Esophagus muscularis mucosa (tissue), 4 donors: ENCODE results near the gene PMAIP1. TPM values are rescaled to one million over a fixed set of nuclear protein-coding genes. Genes with fewer than 3 reads are reported as not detected.

Experiments used
- DNase-seq: peaks from one replicate; pipeline ENCODE4 v3.0.0-alpha.2; 2017; ENCODE audit errors: extremely low spot score
- H3K27ac ChIP-seq, 4 donors: fragments of 200-600 bp; sonication (generic); replicated peaks in 1 of 4; 1 replicate in 3 of 4; 2 replicates in 1 of 4; pipeline ENCODE4 v1.5.1; 2016 to 2019; ENCODE audit warnings: mild to moderate bottlenecking in 1 of 4
- H3K27me3 ChIP-seq, 4 donors: fragments of 200-600 bp; sonication (generic); one replicate each; pipeline versions ENCODE4 v1.5.1 to v1.6.0; 2016 to 2019
- H3K36me3 ChIP-seq, 4 donors: fragments of 200-600 bp; sonication (generic); one replicate each; pipeline ENCODE4 v1.5.1; 2016 to 2019
- H3K4me1 ChIP-seq, 4 donors: fragments of 200-600 bp; sonication (generic); one replicate each; pipeline ENCODE4 v1.5.1; 2016 to 2019
- H3K4me3 ChIP-seq, 4 donors: fragments of 200-600 bp; sonication (generic); 1 replicate in 2 of 4; 2 replicates in 2 of 4; pipeline ENCODE4 v1.5.1; 2016 to 2019; ENCODE audit warnings: mild to moderate bottlenecking in 4 of 4, moderate library complexity in 1 of 4
- H3K9me3 ChIP-seq, 4 donors: fragments of 200-600 bp; sonication (generic); 1 replicate in 3 of 4; 2 replicates in 1 of 4; pipeline ENCODE4 v1.5.1; 2016 to 2019
- EP300 ChIP-seq: sonication (generic); formaldehyde crosslinking; IDR thresholded peaks from one replicate; pipeline ENCODE4 v1.6.1; 2017; ENCODE audit warnings: antibody characterized with exemption
- POLR2A ChIP-seq: fragments of 450-650 bp; IDR thresholded peaks from one replicate; pipeline ENCODE4 v1.6.1; 2017; ENCODE audit warnings: antibody characterized with exemption, moderate library complexity, mild to moderate bottlenecking, low read depth
- POLR2AphosphoS5 ChIP-seq, 2 donors: sonication (generic); formaldehyde crosslinking; IDR thresholded peaks; one replicate each; pipeline ENCODE4 v1.6.1; 2017; ENCODE audit warnings: antibody characterized with exemption in 2 of 2
- WGBS: methylation state at CpG from one replicate; pipeline ENCODE4 v1.1.5; 2018; 5-methylcytosine and 5-hydroxymethylcytosine counted together
- intact Hi-C: fragments of 100-400 bp; cut with DNase I; formaldehyde crosslinking; loops from one replicate; pipeline ENCODE4 v1.15.1; 2023
- total RNA-seq, 4 donors: library from RNA; depleted of rRNA; stranded (reverse); fragments of >200 nt; gene quantifications; one replicate each; pipeline versions ENCODE4 v1.1.0 to v1.2.1, GENCODE V29; 2016
- TF ChIP-seq, protein P1 (sequence below), 3 experiments: fragments of 200-600 bp in 2 of 3; fragments of 450-650 bp in 1 of 3; sonication (generic) in 2 of 3; IDR thresholded peaks; one replicate each; pipeline ENCODE4 v1.5.1; 2017 to 2019; ENCODE audit warnings: antibody characterized with exemption in 3 of 3, mild to moderate bottlenecking in 2 of 3, moderate library complexity in 1 of 3

Gene PMAIP1
- total RNA-seq, 4 donors from 2014 or later: 0.42 to 1.3 (median 0.79) TPM

DNA sequence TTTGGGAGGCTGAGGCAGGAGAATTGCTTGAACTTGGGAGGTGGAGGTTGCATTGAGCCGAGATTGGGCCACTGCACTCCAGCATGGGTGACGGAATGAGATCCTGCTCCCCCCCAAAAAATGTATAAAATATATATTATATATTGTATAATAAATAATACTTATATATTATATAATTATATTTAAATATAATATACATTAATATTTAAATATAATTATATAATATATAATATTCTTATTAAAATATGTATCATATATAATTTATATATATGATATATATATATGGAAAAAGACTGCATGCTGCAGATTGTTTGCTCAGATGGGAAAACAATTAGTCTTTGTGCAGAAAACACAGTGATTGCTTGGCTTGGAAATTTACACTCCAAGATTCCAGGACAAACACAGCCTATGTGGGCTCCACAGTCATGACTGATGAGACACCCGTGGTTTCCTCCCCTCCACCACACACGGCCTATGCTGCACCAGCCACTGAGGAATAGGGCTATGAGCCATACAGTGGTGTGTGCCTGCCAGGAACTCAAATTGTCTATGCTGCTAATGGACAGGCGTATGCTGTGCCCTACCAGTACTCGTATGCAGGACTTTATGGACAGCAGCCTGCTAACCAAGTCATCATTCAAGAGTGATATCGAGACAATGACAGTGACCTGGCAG, 30.0 kb downstream of the PMAIP1 start:
- Histone ChIP-seq H3K4me1 (no peaks in the 10 kb centered on the region), H3K27me3 (no peaks in the 10 kb centered on the region), H3K4me3 (no peak overlapping the region), H3K27ac (no peak overlapping the region), H3K9me3 (no peaks in the 10 kb centered on the region), H3K36me3 (no peaks in the 10 kb centered on the region)
- TF ChIP-seq, protein P1, sequence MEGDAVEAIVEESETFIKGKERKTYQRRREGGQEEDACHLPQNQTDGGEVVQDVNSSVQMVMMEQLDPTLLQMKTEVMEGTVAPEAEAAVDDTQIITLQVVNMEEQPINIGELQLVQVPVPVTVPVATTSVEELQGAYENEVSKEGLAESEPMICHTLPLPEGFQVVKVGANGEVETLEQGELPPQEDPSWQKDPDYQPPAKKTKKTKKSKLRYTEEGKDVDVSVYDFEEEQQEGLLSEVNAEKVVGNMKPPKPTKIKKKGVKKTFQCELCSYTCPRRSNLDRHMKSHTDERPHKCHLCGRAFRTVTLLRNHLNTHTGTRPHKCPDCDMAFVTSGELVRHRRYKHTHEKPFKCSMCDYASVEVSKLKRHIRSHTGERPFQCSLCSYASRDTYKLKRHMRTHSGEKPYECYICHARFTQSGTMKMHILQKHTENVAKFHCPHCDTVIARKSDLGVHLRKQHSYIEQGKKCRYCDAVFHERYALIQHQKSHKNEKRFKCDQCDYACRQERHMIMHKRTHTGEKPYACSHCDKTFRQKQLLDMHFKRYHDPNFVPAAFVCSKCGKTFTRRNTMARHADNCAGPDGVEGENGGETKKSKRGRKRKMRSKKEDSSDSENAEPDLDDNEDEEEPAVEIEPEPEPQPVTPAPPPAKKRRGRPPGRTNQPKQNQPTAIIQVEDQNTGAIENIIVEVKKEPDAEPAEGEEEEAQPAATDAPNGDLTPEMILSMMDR (IDR thresholded peaks at IDR 0.05): no peak
- TF ChIP-seq POLR2AphosphoS5 (IDR thresholded peaks at IDR 0.05) (no peak), EP300 (no peak), POLR2A (no peak)
- WGBS: 86% methylated on average over 7 of the region's 7 CpGs
- DNase-seq: no peak
- intact Hi-C loops: no loop called here

GRCh38 chr18:59932401-59932800, 32.6 kb downstream of the PMAIP1 start:
- 91% methylated on average over 11 of the region's 11 CpGs for WGBS

GRCh38 chr18:59938676-59939075, 38.9 kb downstream of the PMAIP1 start:
- Histone ChIP-seq H3K27me3 (no peaks in the 10 kb centered on the region), H3K4me3 (no peak overlapping the region), H3K9me3 (no peaks in the 10 kb centered on the region), H3K4me1 (no peaks in the 10 kb centered on the region), H3K27ac (no peak overlapping the region), H3K36me3 (no peaks in the 10 kb centered on the region)
- TF ChIP-seq EP300 (no peak), POLR2A (no peak), POLR2AphosphoS5 (IDR thresholded peaks at IDR 0.05) (no peak)
- TF ChIP-seq, protein P1 (IDR thresholded peaks at IDR 0.05): no peak
- 81% methylated on average over 4 of the region's 4 CpGs for WGBS
- no peak for DNase-seq
- intact Hi-C loops: no loop called here

More at GRCh38 chr18:59932401-59932800, 32.6 kb downstream of the PMAIP1 start:
- no peak overlapping the region for H3K4me3 ChIP-seq
- no peaks in the 10 kb centered on the region for H3K4me1 ChIP-seq
- intact Hi-C loops: no loop called here
- H3K27ac ChIP-seq: no peak overlapping the region
- no peak for DNase-seq
- TF ChIP-seq, protein P1 (IDR thresholded peaks at IDR 0.05): no peak
- TF ChIP-seq POLR2AphosphoS5 (IDR thresholded peaks at IDR 0.05) (no peak), POLR2A (no peak), EP300 (no peak)
- no peaks in the 10 kb centered on the region for H3K27me3 ChIP-seq
- H3K9me3 ChIP-seq: no peaks in the 10 kb centered on the region
- H3K36me3 ChIP-seq: no peaks in the 10 kb centered on the region

DNA sequence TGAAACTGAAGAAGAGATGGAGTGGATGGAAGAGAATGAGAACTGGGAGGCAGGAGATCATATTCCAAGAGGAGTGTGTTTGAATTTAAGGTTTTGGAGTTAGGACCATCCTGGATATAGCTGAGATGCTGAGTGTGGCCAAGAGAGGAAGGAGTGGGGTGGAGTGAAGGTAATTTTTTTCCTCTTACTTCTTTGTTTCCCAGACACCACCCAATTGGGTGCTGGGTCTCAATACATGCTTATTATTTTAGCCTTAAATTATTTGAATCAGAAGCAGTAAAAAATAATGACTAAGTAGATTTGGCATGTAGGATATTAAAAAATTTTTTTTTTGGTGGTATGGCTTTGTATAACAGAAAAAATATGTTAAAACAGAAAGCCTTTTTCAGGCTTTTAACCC, 39.3 kb downstream of the PMAIP1 start:
- Histone ChIP-seq H3K27ac (no peak overlapping the region), H3K4me1 (no peaks in the 10 kb centered on the region), H3K27me3 (no peaks in the 10 kb centered on the region), H3K9me3 (no peaks in the 10 kb centered on the region), H3K36me3 (no peaks in the 10 kb centered on the region), H3K4me3 (no peak overlapping the region)
- DNase-seq: no peak
- intact Hi-C loops: no loop called here
- TF ChIP-seq EP300 (no peak), POLR2AphosphoS5 (IDR thresholded peaks at IDR 0.05) (no peak), POLR2A (no peak)
- TF ChIP-seq, protein P1 (IDR thresholded peaks at IDR 0.05): no peak

- no peak overlapping the region for H3K4me3 ChIP-seq
- intact Hi-C loops: no loop called here
- H3K27me3 ChIP-seq: no peaks in the 10 kb centered on the region
- TF ChIP-seq EP300 (no peak), POLR2AphosphoS5 (IDR thresholded peaks at IDR 0.05) (no peak), POLR2A (no peak)
- TF ChIP-seq, protein P1 (IDR thresholded peaks at IDR 0.05): no peak
- no peak for DNase-seq
- H3K27ac ChIP-seq: no peak overlapping the region
- WGBS: 58% methylated on average over 2 of the region's 2 CpGs
- H3K36me3 ChIP-seq: no peaks in the 10 kb centered on the region
- no peaks in the 10 kb centered on the region for H3K9me3 ChIP-seq
- no peaks in the 10 kb centered on the region for H3K4me1 ChIP-seq
These were observed 40.3 kb downstream of the PMAIP1 start for GRCh38 chr18:59940068-59940467.
